Right lobe of liver (tissue), 6 donors: ENCODE results near the gene MYEF2. TPM values are rescaled to one million over a fixed set of nuclear protein-coding genes. Genes with fewer than 3 reads are reported as not detected.

Source experiments
- ATAC-seq, 4 donors: fragments of 200-7000 bp; cut with Tn5 transposase; one replicate each; pipeline ENCODE4 v1.9.1; 2020; ENCODE audit warnings: mild to moderate bottlenecking in 4 of 4, moderate library complexity in 4 of 4
- DNase-seq, 3 donors: peaks; one replicate each; pipeline ENCODE4 v3.0.0-alpha.2; 2020
- H3K27ac ChIP-seq, 3 donors: fragments of 200-600 bp; one replicate each; pipeline ENCODE4 v1.8.0; 2022
- H3K27me3 ChIP-seq, 2 donors: fragments of 200-600 bp; one replicate each; pipeline ENCODE4 v1.8.0; 2022
- H3K36me3 ChIP-seq, 4 donors: fragments of 200-600 bp; sonication (generic) in 1 of 4; one replicate each; pipeline versions ENCODE4 v1.5.1 to v1.8.0; 2017 to 2022; ENCODE audit warnings: control low read depth in 1 of 4
- H3K4me1 ChIP-seq, 4 donors: fragments of 200-600 bp; sonication (generic) in 1 of 4; one replicate each; pipeline versions ENCODE4 v1.5.1 to v1.8.0; 2017 to 2022; ENCODE audit warnings: control low read depth in 1 of 4
- H3K4me3 ChIP-seq, 3 donors: fragments of 200-600 bp; one replicate each; pipeline ENCODE4 v1.8.0; 2022
- H3K9me3 ChIP-seq, 4 donors: fragments of 200-600 bp; sonication (generic) in 1 of 4; one replicate each; pipeline versions ENCODE4 v1.5.1 to v1.8.0; 2017 to 2022; ENCODE audit warnings: control low read depth in 1 of 4
- POLR2A ChIP-seq: fragments of 450-650 bp; IDR thresholded peaks from one replicate; pipeline ENCODE4 v1.6.1; 2017; ENCODE audit warnings: antibody characterized with exemption, mild to moderate bottlenecking
- WGBS: methylation state at CpG from one replicate; pipeline ENCODE4 v1.1.6; 2018; ENCODE audit warnings: low coverage, low lambda C conversion rate; ENCODE audit not compliant: insufficient coverage; ENCODE audit errors: missing lambda C conversion rate; 5-methylcytosine and 5-hydroxymethylcytosine counted together
- intact Hi-C, 2 donors: fragments of 100-400 bp; cut with DNase I; formaldehyde crosslinking; loops; one replicate each; pipeline versions ENCODE4 v1.11.2 to v1.14.1; 2022
- total RNA-seq, 6 experiments: library from RNA; depleted of rRNA in 2 of 6; stranded (reverse); fragments of >200 nt in 2 of 6; fragmentation: NEBNext Ultra II Directional in 3 of 6; extraction: Animal tissue kit (Norgen Biotek cat#: 25700) in 3 of 6; gene quantifications; one replicate each; pipeline versions ENCODE4 v1.1.0 to v1.2.4, GENCODE V29; 2016 to 2023
- TF ChIP-seq, protein P1 (sequence below), 4 donors: fragments of 200-600 bp in 3 of 4; fragments of 450-650 bp in 1 of 4; IDR thresholded peaks; one replicate each; pipeline versions ENCODE4 v1.5.1 to v1.8.0; 2016 to 2022; ENCODE audit warnings: antibody characterized with exemption in 4 of 4, mild to moderate bottlenecking in 2 of 4
- donor health status: DM: no; HTN: yes; CAD: no.
- donor health status: DM: no; HTN: no; CAD: no.
- donor health status: DM: no; HTN: no; CAD: no.
- donor health status: DM: no; HTN: yes; CAD: no.
- donor health status: DM: no; HTN: yes; CAD: no.

The MYEF2 gene
- total RNA-seq, 6 experiments from 2014 or later: 0.07 to 0.35 (median 0.31) TPM

DNA sequence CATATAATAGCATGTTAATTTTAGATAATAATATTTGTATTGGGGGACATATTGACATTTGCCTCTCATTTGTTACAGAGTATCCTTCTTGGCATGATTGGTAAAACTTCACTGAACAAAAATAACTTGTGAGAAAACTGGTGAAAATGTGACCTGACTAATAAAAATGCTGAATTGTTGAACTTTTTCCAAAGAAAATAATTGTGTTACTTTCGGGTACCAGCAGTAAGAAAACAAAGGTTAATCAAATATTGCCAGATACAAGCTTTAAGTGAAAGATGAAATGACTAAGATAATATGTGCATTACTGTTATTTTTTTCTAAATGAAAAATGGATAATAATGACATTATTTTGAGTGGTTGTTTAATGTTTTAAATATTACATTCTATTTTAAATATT is 43.2 kb upstream of the MYEF2 start:
- intact Hi-C loops: no loop called here
- 25% methylated on average over 1 of the region's 1 CpG for WGBS
- H3K36me3 ChIP-seq: no peaks in the 10 kb centered on the region

GRCh38 chr15:48205981-48206380 is 27.9 kb upstream of the MYEF2 start, which contains the start of gene SLC12A1:
TSS of gene SLC12A1 (plus strand) at chr15:48206302. CDS start at chr15:48207720, 1,418 bp downstream.
- DNase-seq: no peak
- intact Hi-C loops: no loop called here
- 58% methylated on average over 1 of the region's 1 CpG for WGBS
- Histone ChIP-seq H3K27ac (no peak within 1 kb of the TSS), H3K27me3 (no peaks in the 10 kb centered on the region), H3K9me3 (no peaks in the 10 kb centered on the region), H3K36me3 (no peaks in the 10 kb centered on the region), H3K4me1 (no peaks in the 10 kb centered on the region), H3K4me3 (no peak within 1 kb of the TSS)
- no peak for TF ChIP-seq POLR2A
- TF ChIP-seq, protein P1, sequence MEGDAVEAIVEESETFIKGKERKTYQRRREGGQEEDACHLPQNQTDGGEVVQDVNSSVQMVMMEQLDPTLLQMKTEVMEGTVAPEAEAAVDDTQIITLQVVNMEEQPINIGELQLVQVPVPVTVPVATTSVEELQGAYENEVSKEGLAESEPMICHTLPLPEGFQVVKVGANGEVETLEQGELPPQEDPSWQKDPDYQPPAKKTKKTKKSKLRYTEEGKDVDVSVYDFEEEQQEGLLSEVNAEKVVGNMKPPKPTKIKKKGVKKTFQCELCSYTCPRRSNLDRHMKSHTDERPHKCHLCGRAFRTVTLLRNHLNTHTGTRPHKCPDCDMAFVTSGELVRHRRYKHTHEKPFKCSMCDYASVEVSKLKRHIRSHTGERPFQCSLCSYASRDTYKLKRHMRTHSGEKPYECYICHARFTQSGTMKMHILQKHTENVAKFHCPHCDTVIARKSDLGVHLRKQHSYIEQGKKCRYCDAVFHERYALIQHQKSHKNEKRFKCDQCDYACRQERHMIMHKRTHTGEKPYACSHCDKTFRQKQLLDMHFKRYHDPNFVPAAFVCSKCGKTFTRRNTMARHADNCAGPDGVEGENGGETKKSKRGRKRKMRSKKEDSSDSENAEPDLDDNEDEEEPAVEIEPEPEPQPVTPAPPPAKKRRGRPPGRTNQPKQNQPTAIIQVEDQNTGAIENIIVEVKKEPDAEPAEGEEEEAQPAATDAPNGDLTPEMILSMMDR (IDR thresholded peaks at IDR 0.05): no peak
- ATAC-seq: no peak

More for the DNA sequence above, 43.2 kb upstream of the MYEF2 start:
- ATAC-seq (no peak), DNase-seq (no peak)
- no peak overlapping the region for H3K27ac ChIP-seq
- H3K4me1 ChIP-seq: no peaks in the 10 kb centered on the region
- no peaks in the 10 kb centered on the region for H3K9me3 ChIP-seq
- no peak for TF ChIP-seq POLR2A
- TF ChIP-seq, protein P1 (IDR thresholded peaks at IDR 0.05): no peak
- no peak overlapping the region for H3K4me3 ChIP-seq
- no peaks in the 10 kb centered on the region for H3K27me3 ChIP-seq

- Histone ChIP-seq H3K9me3 (no peaks in the 10 kb centered on the region), H3K4me1 (no peaks in the 10 kb centered on the region), H3K27me3 (no peaks in the 10 kb centered on the region), H3K4me3 (no peak overlapping the region), H3K36me3 (no peaks in the 10 kb centered on the region), H3K27ac (no peak overlapping the region)
- TF ChIP-seq, protein P1 (IDR thresholded peaks at IDR 0.05): no peak
- TF ChIP-seq POLR2A: no peak
- 32% methylated on average over 1 of the region's 1 CpG for WGBS
- DNase-seq: no peak
- intact Hi-C loops: no loop called here
- no peak for ATAC-seq
Observed at GRCh38 chr15:48202068-48202467, 24.0 kb upstream of the MYEF2 start.

- intact Hi-C loops: no loop called here
- DNase-seq: no peak
- 13% methylated on average over 26 of the region's 31 CpGs for WGBS
- Histone ChIP-seq H3K4me3 (no peak within 1 kb of the TSS), H3K9me3 (no peaks in the 10 kb centered on the region), H3K4me1 (no peaks in the 10 kb centered on the region), H3K27me3 (no peaks in the 10 kb centered on the region), H3K27ac (no peak within 1 kb of the TSS), H3K36me3 (no peaks in the 10 kb centered on the region)
- TF ChIP-seq, protein P1 (IDR thresholded peaks at IDR 0.05): no peak
- TF ChIP-seq POLR2A: no peak
- no peak for ATAC-seq
Observed at GRCh38 chr15:48191574-48192225, 13.6 kb upstream of the MYEF2 start, which contains the start of gene CTXN2. TSS of gene CTXN2 (plus strand) at chr15:48191665. CDS start at chr15:48201301, 9,636 bp downstream.
